ENCODE data around the gene SCUBE1. TPM values are rescaled to one million over a fixed set of nuclear protein-coding genes. Genes with fewer than 3 reads are reported as not detected.

Gene SCUBE1
- total and polyA plus RNA-seq, 2 of the 8 experiments (the other 6 are each of a cell fraction or from before 2014, with no cell fraction given) = 2.3 to 4.9 TPM

- no peak overlapping the region for H3K4ac ChIP-seq (replicated peaks; ENCODE audit: insufficient read length, low read depth, low read length)
- no peaks in the 10 kb centered on the region for H3K79me2 ChIP-seq (ENCODE audit: control insufficient read depth in 1 of 2, insufficient read depth in 2 of 2, low read length in 2 of 2)
- TF ChIP-seq NRF1 (IDR thresholded peaks at IDR 0.05; ENCODE audit: low read depth, low read length) (no peak), SIN3A (conservative IDR thresholded peaks at IDR 0.05 in 1 of 2, IDR thresholded peaks at IDR 0.05 in 1 of 2; ENCODE audit: low read depth in 1 of 2, low read length in 2 of 2) (no peak), CREB1 (IDR thresholded peaks at IDR 0.05) (no peak), E2F6 (IDR thresholded peaks at IDR 0.05) (no peak), CHD2 (IDR thresholded peaks at IDR 0.05; ENCODE audit: low read length) (no peak), USF2 (IDR thresholded peaks at IDR 0.05; ENCODE audit: low read length) (no peak), NANOG (IDR thresholded peaks at IDR 0.05; ENCODE audit: insufficient read depth, low read depth, low read length, poor library complexity, severe bottlenecking) (no peak), ATF2 (IDR thresholded peaks at IDR 0.05; ENCODE audit: low read length) (no peak), TEAD4 (IDR thresholded peaks at IDR 0.05; ENCODE audit: low read depth, low read length) (no peak), SAP30 (IDR thresholded peaks at IDR 0.05; ENCODE audit: insufficient read depth, insufficient replicate concordance, low read length) (no peak)
- H3K4me1 ChIP-seq (replicated peaks in 1 of 4; ENCODE audit: control insufficient read depth in 3 of 4, insufficient read depth in 4 of 4, low read length in 3 of 4) = peaks cover 0 to 8% (median 4%) of the 10 kb centered on the region in 4 experiments; a peak in 2 of 7 replicates
- H3K4me2 ChIP-seq (ENCODE audit: insufficient read depth in 1 of 2, low read depth in 2 of 2, low read length in 2 of 2) = no peak overlapping the region
- no peaks in the 10 kb centered on the region for H3K9me3 ChIP-seq (ENCODE audit: insufficient read depth in 2 of 2, low read depth in 1 of 2, low read length in 1 of 2)
- no peaks in the 10 kb centered on the region for H3K79me1 ChIP-seq (ENCODE audit: low read depth, low read length)
- no peaks in the 10 kb centered on the region for H3K27me3 ChIP-seq (replicated peaks in 1 of 4; ENCODE audit: control insufficient read depth in 3 of 4, extremely low read depth in 1 of 4, insufficient read depth in 3 of 4, low read length in 3 of 4)
- H3K27ac ChIP-seq (ENCODE audit: low read depth, low read length) = no peak overlapping the region
- H3K14ac ChIP-seq (ENCODE audit: insufficient read length) = no peak overlapping the region
- H3K9ac ChIP-seq (replicated peaks in 1 of 4; ENCODE audit: extremely low read depth in 1 of 4, low read depth in 3 of 4, low read length in 3 of 4) = no peak overlapping the region
- no peak overlapping the region for H3K56ac ChIP-seq (replicated peaks; ENCODE audit: insufficient read length, low read depth, low read length)
- H3K23ac ChIP-seq (ENCODE audit: insufficient read length) = no peak overlapping the region
- CTCF ChIA-PET (ENCODE audit: partially characterized antibody) = interaction anchor here (0.5 to 5.8 kb wide), 6 partner anchors 8 to 59 kb away, joined by 3 to 26 read pairs (median 5); no protein-coding TSS in a partner anchor
- H2AK5ac ChIP-seq (ENCODE audit: low read depth, low read length) = no peak overlapping the region
- no peak overlapping the region for H2BK20ac ChIP-seq (ENCODE audit: low read length)
- H3K18ac ChIP-seq (ENCODE audit: extremely low read depth, low read length) = 0 out of 2 replicates have a peak overlapping the region, but pooled peaks have one; percentile 0
- H2BK15ac ChIP-seq (ENCODE audit: low read length) = 0 out of 2 replicates have a peak overlapping the region, but pooled peaks have one; percentile 61
- no peak for FAIRE-seq
- H4K20me1 ChIP-seq (replicated peaks in 1 of 2; ENCODE audit: control insufficient read depth in 1 of 2, insufficient read depth in 2 of 2, low read length in 2 of 2) = no peaks in the 10 kb centered on the region
- H2BK120ac ChIP-seq (replicated peaks; ENCODE audit: low read depth, low read length) = no peak overlapping the region
- whole genome bisulfite sequencing, 2 experiments (ENCODE audit: extremely low coverage in 1 of 2, insufficient coverage in 1 of 2, insufficient read length in 1 of 2, insufficient replicate concordance in 2 of 2, low coverage in 1 of 2, low lambda C conversion rate in 2 of 2, missing lambda C conversion rate in 1 of 2) = 92% methylated on average over 7 of the region's 7 CpGs; no CpG with 5 or more reads in 1 of the 2 experiments
- H4K8ac ChIP-seq (ENCODE audit: extremely low read depth, insufficient read depth, low read length) = no peak overlapping the region
- no peak for DNase-seq (ENCODE audit: low read depth in 1 of 2, low spot score in 2 of 2)
- no peaks in the 10 kb centered on the region for H3K36me3 ChIP-seq (ENCODE audit: control insufficient read depth in 2 of 4, insufficient read depth in 4 of 4, low read length in 3 of 4)
- POLR2A ChIA-PET (ENCODE audit: partially characterized antibody) = no interaction called here
- no peak overlapping the region for H4K5ac ChIP-seq (ENCODE audit: insufficient read length, low read depth, low read length)
- 0 out of 2 replicates have a peak overlapping the region, but pooled peaks have one; percentile 9 for H2BK12ac ChIP-seq (ENCODE audit: low read depth, low read length)
- peak overlapping the region; percentile 44 for H4K91ac ChIP-seq (replicated peaks; ENCODE audit: insufficient read length, low read length)
- no peak overlapping the region for H3K4me3 ChIP-seq (ENCODE audit: extremely low read depth in 1 of 4, insufficient read depth in 2 of 4, low read depth in 3 of 4, low read length in 4 of 4)
- H2AFZ ChIP-seq (ENCODE audit: low read length) = no peak overlapping the region
- H3K23me2 ChIP-seq (ENCODE audit: low read depth, low read length) = no peaks in the 10 kb centered on the region
- no peak overlapping the region for H2BK5ac ChIP-seq (ENCODE audit: low read depth, low read length)
These were observed 14.1 kb downstream of the SCUBE1 start for GRCh38 chr22:43329061-43329460.
